CD4-positive, alpha-beta T cell treated with Interleukin-10 for 1 hour (primary cell): ENCODE measurements around the gene IPCEF1.
"Not testable (repeated sequence)": the region's sequence is repeated elsewhere in the genome, so short reads cannot be mapped to it uniquely, and the experiment has no call there.

Source experiments
- DNase-seq: peaks from one replicate; pipeline ENCODE4 v3.0.0-alpha.2; 2020

IPCEF1 gene

DNA sequence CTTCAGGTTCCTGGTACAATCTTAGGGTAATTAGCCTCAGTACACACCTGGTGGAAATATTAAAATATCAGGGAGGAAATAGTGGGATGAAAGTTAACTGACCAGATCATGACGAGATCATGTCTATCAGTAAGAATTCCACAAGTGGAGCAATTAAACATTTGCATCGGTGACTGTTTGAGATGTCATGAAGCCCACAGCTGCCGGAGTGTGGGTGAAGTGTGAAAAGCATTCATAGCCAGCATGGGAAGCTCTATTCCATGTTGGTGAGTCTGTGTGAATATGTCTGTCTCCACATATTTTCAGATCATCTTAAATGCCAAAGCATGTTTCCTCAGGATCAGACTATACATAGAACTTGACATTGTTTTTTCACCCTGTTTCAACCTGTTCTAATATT is 142.8 kb downstream of the IPCEF1 start:
- DNase-seq = no peak

GRCh38 chr6:154210678-154211077 is 145.9 kb downstream of the IPCEF1 start:
- no peak for DNase-seq

- no peak for DNase-seq
Measured at GRCh38 chr6:154209555-154209954, 147.0 kb downstream of the IPCEF1 start.

DNA sequence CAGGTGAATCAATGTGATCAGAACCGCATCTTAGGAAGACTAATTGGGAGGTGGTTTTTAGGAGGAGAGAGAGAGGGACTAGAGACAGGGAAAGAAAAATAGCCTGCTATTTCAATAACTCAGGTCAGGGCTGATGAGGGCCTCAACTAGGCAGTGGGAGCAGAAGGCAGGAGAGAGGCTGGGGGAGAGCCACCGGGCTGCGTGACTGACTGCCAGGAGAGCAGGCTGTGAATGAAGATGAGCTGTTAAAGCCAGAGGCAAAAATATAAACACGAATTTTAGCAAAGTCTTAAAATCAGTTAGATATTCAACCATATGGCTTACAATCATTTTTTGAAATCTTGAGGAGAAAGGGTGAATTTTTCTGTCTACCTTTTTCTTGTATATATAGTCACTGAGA is 149.6 kb downstream of the IPCEF1 start:
- no peak for DNase-seq

- no peak for DNase-seq
Measured at GRCh38 chr6:154206141-154206540, 150.5 kb downstream of the IPCEF1 start.

DNA sequence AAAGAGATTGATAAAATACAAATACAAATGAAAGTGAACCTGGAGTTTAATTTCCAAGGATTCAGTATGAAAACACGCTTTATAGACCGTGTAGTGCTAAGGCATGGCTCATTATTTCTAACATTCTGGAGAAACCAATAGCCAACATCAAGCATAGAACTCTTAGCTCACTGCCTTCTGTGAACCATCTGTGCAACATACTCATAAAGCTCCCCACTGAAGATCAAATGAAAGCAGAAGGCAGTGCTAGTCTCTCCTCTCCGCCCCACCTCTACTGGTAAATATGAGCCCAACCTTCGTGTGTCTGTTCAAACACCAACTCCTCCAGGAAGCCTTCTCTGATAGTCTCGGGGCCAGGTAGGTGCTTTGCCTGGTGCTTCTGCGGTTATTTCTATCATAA is 153.6 kb downstream of the IPCEF1 start:
- no peak for DNase-seq

DNA sequence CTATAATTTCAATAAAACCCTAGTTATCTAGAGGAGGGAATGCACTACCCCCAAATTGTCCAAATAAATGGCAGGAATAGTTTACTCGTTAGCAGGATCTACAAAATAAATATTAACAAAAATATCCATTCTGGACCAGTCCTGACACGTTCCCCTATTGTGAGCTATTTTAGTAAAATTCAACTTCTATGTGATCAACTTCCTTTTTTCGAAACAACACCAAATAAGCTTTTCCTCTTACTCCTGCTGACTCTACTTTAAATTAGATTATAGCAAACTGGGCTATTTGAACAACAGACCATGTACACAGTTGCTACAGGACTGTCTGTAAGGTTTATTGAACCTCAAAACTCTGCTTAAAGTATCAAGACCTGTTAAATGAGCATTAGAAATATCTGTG is 154.3 kb downstream of the IPCEF1 start:
- no peak for DNase-seq

DNA sequence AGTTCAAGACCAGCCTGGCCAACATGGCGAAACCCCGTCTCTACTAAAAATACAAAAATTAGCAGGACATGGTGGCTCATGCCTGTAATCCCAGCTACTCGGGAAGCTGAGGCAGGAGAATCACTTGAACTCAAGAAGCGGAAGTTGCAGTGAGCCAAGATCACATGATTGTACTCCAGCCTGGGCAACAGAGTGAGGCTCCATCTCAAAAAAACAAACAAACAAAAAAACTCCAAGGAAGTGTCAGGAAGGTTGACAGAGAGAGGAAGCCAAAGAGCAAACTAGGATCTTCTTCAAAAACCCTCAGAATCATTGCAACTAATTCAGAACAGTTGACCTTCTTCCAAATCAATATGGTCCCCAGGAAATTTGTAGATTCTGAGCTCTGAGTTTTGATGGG is 154.9 kb downstream of the IPCEF1 start:
- not testable (repeated sequence) for DNase-seq

GRCh38 chr6:154197196-154197860 is 159.3 kb downstream of the IPCEF1 start:
- DNase-seq = no peak

DNA sequence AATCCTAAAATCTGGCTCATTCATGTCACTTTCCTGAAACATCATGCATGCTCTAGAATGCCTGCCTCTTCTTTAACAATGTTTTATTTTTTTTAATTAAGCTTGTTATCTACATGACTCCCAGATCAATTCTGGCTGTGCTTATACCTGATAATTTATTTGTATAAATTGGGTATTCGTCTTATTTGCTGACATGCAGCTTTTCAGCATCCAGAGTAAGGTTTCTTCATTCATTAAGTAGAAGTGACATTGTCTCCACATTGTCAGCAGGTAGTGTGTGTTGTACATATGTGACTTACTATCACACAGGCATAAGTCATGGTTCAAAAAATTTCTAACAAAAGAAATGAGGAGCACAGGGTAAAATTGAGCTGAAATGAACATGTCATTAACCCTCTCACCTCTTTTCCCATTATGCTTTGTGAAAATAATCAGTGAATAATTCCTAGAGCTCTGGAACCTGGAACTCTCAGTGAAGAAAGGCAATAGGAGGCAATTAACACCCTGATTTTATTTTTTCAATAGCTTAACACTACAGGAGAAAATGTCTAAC is 160.2 kb downstream of the IPCEF1 start:
- DNase-seq = no peak

GRCh38 chr6:154187714-154188113 is 168.9 kb downstream of the IPCEF1 start:
- DNase-seq = no peak

DNA sequence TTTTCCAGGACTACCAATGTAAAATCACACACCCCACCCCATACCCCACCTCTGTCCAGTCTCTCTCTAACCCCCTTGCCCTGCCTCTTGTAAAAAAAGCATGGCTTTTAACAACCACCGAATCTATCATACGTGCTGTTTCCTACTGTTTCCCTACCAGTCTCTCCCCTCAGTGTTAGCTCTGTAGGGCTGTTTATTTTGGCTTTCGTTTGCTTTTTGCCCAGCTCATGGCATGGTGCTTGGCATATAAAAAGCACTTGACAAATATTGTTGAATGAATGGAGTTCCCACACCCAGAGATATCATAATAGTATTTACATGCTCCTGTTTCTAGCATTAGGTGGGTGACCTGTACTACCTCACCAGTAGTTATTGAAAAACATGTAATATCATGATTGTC is 169.4 kb downstream of the IPCEF1 start:
- DNase-seq = no peak

GRCh38 chr6:154179434-154179833 is 177.2 kb downstream of the IPCEF1 start:
- DNase-seq = no peak

GRCh38 chr6:154172393-154172792 is 184.2 kb downstream of the IPCEF1 start:
- not testable (repeated sequence) for DNase-seq

DNA sequence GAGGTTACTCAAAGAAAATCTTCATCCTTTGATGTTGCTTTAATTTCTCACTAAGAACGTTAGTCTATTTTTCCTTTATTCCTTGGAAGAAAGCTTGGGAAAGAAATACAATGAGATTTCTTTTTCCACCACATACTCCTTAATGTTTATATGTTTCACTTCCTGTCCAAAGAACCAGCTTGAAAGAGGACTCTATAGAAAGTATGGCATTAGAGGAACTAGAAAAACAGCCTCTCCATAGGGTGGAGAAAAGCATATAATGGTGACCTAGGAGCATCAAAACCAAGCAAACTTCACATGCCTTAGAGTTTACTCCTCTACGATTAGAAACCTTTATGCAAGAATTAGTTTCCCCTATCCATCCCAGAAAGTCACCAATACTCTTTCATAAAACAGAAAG is 186.5 kb downstream of the IPCEF1 start:
- no peak for DNase-seq

GRCh38 chr6:154169193-154169847 is 187.3 kb downstream of the IPCEF1 start:
- peak; percentile 11 for DNase-seq

GRCh38 chr6:154167126-154167525 is 189.5 kb downstream of the IPCEF1 start:
- DNase-seq = no peak

- DNase-seq = no peak
Measured at GRCh38 chr6:154166140-154166539, 190.5 kb downstream of the IPCEF1 start.

DNA sequence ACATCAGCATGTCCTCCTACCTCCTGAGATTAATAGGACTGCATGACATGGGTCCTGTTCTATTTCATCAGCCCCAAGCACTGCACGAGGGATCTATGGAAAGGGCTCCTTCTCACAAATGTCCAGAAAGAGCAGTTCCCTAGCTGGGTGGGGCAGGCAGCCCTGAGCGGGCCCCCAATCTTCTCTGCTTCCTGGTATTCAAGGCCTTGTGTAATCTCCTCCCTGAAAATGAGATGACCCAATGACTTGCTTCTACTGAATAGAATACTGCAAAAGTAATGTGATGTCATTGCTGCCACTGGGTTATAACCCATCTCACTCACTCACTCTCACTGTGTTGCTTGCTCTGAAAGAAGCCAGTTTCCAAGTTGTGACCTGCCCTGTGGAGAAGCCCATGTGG is 191.1 kb downstream of the IPCEF1 start:
- no peak for DNase-seq

- DNase-seq = no peak
Measured at GRCh38 chr6:154164397-154164796, 192.2 kb downstream of the IPCEF1 start.

DNA sequence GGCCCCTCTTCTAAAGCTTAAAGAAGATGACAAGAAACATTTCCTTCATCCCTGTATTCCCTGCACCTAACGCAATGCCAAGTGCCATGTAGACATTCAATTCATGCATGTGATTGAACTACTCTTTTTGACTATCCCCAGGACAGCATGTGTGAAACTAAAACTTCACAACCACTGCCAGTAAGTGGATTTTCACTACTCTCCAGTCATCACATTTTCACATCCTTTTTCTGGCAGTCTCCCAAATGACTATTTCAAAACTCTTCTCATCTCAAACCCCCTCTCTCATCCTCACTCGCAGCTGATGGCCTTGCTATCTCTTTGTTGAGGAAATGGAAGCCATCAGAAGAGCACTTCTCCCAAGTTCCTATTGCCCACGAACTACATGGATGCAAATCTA is 194.9 kb downstream of the IPCEF1 start:
- no peak for DNase-seq

- DNase-seq = no peak
Measured at GRCh38 chr6:154159126-154159525, 197.5 kb downstream of the IPCEF1 start.

- DNase-seq = no peak
Measured at GRCh38 chr6:154157706-154158105, 198.9 kb downstream of the IPCEF1 start.

- peak; percentile 47 for DNase-seq
Measured at GRCh38 chr6:154157082-154157481, 199.5 kb downstream of the IPCEF1 start.
